Gastroesophageal sphincter (tissue), 4 donors: Measurements from ENCODE around the gene DRD2. TPM values are rescaled to one million over a fixed set of nuclear protein-coding genes. Genes with fewer than 3 reads are reported as not detected.

Experiments used
- ATAC-seq: fragments of 150-250 bp; one replicate; pipeline ENCODE4 v1.9.1; 2016; ENCODE audit warnings: mild to moderate bottlenecking, moderate library complexity
- H3K27ac ChIP-seq, 4 donors: fragments of 200-600 bp; sonication (generic) in 3 of 4; 1 replicate in 3 of 4; 2 replicates in 1 of 4; pipeline ENCODE4 v1.5.1; 2016 to 2019
- H3K27me3 ChIP-seq: fragments of 200-600 bp; sonication (generic); one replicate; pipeline ENCODE4 v1.5.1; 2019
- H3K36me3 ChIP-seq, 2 donors: fragments of 200-600 bp; sonication (generic); one replicate each; pipeline ENCODE4 v1.5.1; 2019; ENCODE audit warnings: control low read depth in 1 of 2
- H3K4me1 ChIP-seq, 3 donors: fragments of 200-600 bp; sonication (generic); 1 replicate in 2 of 3; 2 replicates in 1 of 3; pipeline ENCODE4 v1.5.1; 2016 to 2019; ENCODE audit warnings: control low read depth in 2 of 3
- H3K4me3 ChIP-seq, 2 donors: fragments of 200-600 bp; sonication (generic); one replicate each; pipeline ENCODE4 v1.5.1; 2019; ENCODE audit warnings: mild to moderate bottlenecking in 1 of 2, moderate library complexity in 1 of 2
- H3K9me3 ChIP-seq, 3 donors: fragments of 200-600 bp; sonication (generic); one replicate each; pipeline ENCODE4 v1.5.1; 2017 to 2019; ENCODE audit warnings: control low read depth in 2 of 3
- CTCF ChIP-seq, 4 experiments: fragments of 200-600 bp in 2 of 4; fragments of 450-650 bp in 2 of 4; sonication (generic) in 1 of 4; IDR thresholded peaks; one replicate each; pipeline ENCODE4 v1.5.1; 2017 to 2019; ENCODE audit warnings: antibody characterized with exemption in 4 of 4, mild to moderate bottlenecking in 2 of 4, moderate library complexity in 2 of 4
- EP300 ChIP-seq: sonication (generic); formaldehyde crosslinking; IDR thresholded peaks from one replicate; pipeline ENCODE4 v1.6.1; 2017; ENCODE audit warnings: antibody characterized with exemption, mild to moderate bottlenecking
- POLR2A ChIP-seq, 2 donors: fragments of 450-650 bp; IDR thresholded peaks; one replicate each; pipeline ENCODE4 v1.6.1; 2017; ENCODE audit warnings: antibody characterized with exemption in 2 of 2, mild to moderate bottlenecking in 2 of 2, moderate library complexity in 1 of 2
- POLR2AphosphoS5 ChIP-seq: sonication (generic); formaldehyde crosslinking; IDR thresholded peaks from one replicate; pipeline ENCODE4 v1.6.1; 2017; ENCODE audit warnings: antibody characterized with exemption
- WGBS, 2 donors: methylation state at CpG; one replicate each; pipeline ENCODE4 v1.1.5; 2018; ENCODE audit warnings: low coverage in 1 of 2; 5-methylcytosine and 5-hydroxymethylcytosine counted together
- total RNA-seq, 4 donors: library from RNA; depleted of rRNA; stranded (reverse); fragments of >200 nt; gene quantifications; one replicate each; pipeline ENCODE4 v1.1.0, GENCODE V29; 2016

DRD2 gene
- total RNA-seq, 4 donors from 2014 or later, result 0.13 to 0.35 TPM; not detected in 2

- Histone ChIP-seq H3K36me3 (no peaks in the 10 kb centered on the region), H3K9me3 (no peaks in the 10 kb centered on the region), H3K4me3 (no peak overlapping the region), H3K4me1 (peaks cover 0 to 8% (median 0%) of the 10 kb centered on the region in 3 donors), H3K27ac (no peak overlapping the region), H3K27me3 (peaks cover 31% of the 10 kb centered on the region)
- ATAC-seq, result no peak
- TF ChIP-seq EP300 (no peak), CTCF (IDR thresholded peaks at IDR 0.05) (no peak), POLR2A (IDR thresholded peaks at IDR 0.05) (no peak), POLR2AphosphoS5 (no peak)
- 37 to 53% methylated on average over 2 of the region's 3 CpGs for WGBS, 2 donors
Measured at GRCh38 chr11:113384551-113384950, 90.6 kb downstream of the DRD2 start.

- Histone ChIP-seq H3K9me3 (no peaks in the 10 kb centered on the region), H3K4me3 (no peak overlapping the region), H3K27me3 (peaks cover 7% of the 10 kb centered on the region), H3K36me3 (no peaks in the 10 kb centered on the region), H3K27ac (no peak overlapping the region), H3K4me1 (peaks cover 0 to 14% (median 0%) of the 10 kb centered on the region in 3 donors)
- TF ChIP-seq CTCF (IDR thresholded peaks at IDR 0.05) (no peak), POLR2AphosphoS5 (no peak), POLR2A (IDR thresholded peaks at IDR 0.05) (no peak), EP300 (no peak)
- ATAC-seq, result no peak
Measured at GRCh38 chr11:113382121-113382520, 93.1 kb downstream of the DRD2 start.

GRCh38 chr11:113378692-113379091, 96.5 kb downstream of the DRD2 start:
- H3K36me3 ChIP-seq, result no peaks in the 10 kb centered on the region
- H3K27ac ChIP-seq, result no peak overlapping the region
- H3K27me3 ChIP-seq, result no peaks in the 10 kb centered on the region
- H3K4me1 ChIP-seq, result peaks cover 0 to 14% (median 0%) of the 10 kb centered on the region in 3 donors
- TF ChIP-seq POLR2A (IDR thresholded peaks at IDR 0.05) (no peak), CTCF (IDR thresholded peaks at IDR 0.05) (no peak), EP300 (no peak), POLR2AphosphoS5 (no peak)
- no peaks in the 10 kb centered on the region for H3K9me3 ChIP-seq
- 77 to 82% methylated on average over 1 of the region's 1 CpG for WGBS, 2 donors
- no peak for ATAC-seq
- no peak overlapping the region for H3K4me3 ChIP-seq

GRCh38 chr11:113377681-113378412, 97.4 kb downstream of the DRD2 start:
- 7 to 20% methylated on average over 5 to 6 of the region's 7 CpGs for WGBS, 2 donors
- H3K4me1 ChIP-seq, result peaks cover 0 to 14% (median 0%) of the 10 kb centered on the region in 3 donors
- H3K4me3 ChIP-seq, result no peak overlapping the region
- H3K36me3 ChIP-seq, result no peaks in the 10 kb centered on the region
- TF ChIP-seq POLR2AphosphoS5, result no peak
- no peak for TF ChIP-seq CTCF (IDR thresholded peaks at IDR 0.05)
- no peak for TF ChIP-seq EP300
- no peak for TF ChIP-seq POLR2A (IDR thresholded peaks at IDR 0.05)
- no peak for ATAC-seq
- H3K9me3 ChIP-seq, result no peaks in the 10 kb centered on the region
- no peaks in the 10 kb centered on the region for H3K27me3 ChIP-seq
- no peak overlapping the region for H3K27ac ChIP-seq

GRCh38 chr11:113376156-113376555, 99.0 kb downstream of the DRD2 start:
- ATAC-seq, result no peak
- Histone ChIP-seq H3K4me3 (no peak overlapping the region), H3K36me3 (no peaks in the 10 kb centered on the region), H3K4me1 (peaks cover 0 to 14% (median 0%) of the 10 kb centered on the region in 3 donors), H3K27ac (no peak overlapping the region), H3K27me3 (no peaks in the 10 kb centered on the region), H3K9me3 (no peaks in the 10 kb centered on the region)
- TF ChIP-seq EP300 (no peak), CTCF (IDR thresholded peaks at IDR 0.05) (no peak), POLR2A (IDR thresholded peaks at IDR 0.05) (no peak), POLR2AphosphoS5 (no peak)
- WGBS, 2 donors, result 54 to 73% methylated on average over 3 of the region's 3 CpGs
